HepG2 (cell line): Measurements from ENCODE around the gene SLC44A5. TPM values are rescaled to one million over a fixed set of nuclear protein-coding genes. Genes with fewer than 3 reads are reported as not detected.
"Not testable (repeated sequence)": the region's sequence is repeated elsewhere in the genome, so short reads cannot be mapped to it uniquely, and the experiment has no call there.

Source experiments
- ATAC-seq: fragments of 200-7000 bp; cut with Tn5 transposase; 3 replicates; pipeline ENCODE4 v1.9.1; 2020; ENCODE audit warnings: mild to moderate bottlenecking, moderate library complexity
- BruUV-seq: library from RNA; stranded (reverse); fragments of 400-500 nt; replicated peaks from 2 replicates; lab custom pipeline; 2021; lab: Mats Ljungman, UMichigan
- CTCF ChIA-PET: fragments of 300-600 bp; formaldehyde crosslinking; extraction: SDS; loops from one replicate; lab custom pipeline; 2021; ENCODE audit warnings: low total read pairs, inconsistent platforms, low intra/inter-chr PET ratio; lab: Yijun Ruan, JAX
- POLR2A ChIA-PET: fragments of 350-600 bp; sonication (Branson Sonifier 250); formaldehyde crosslinking; loops from one replicate; lab custom pipeline; 2020; ENCODE audit warnings: antibody characterized with exemption, inconsistent platforms; lab: Yijun Ruan, JAX
- DNase-seq: peaks from one replicate; pipeline ENCODE4 v3.0.0-alpha.2; 2015; ENCODE audit warnings: low spot score
- FAIRE-seq: peaks from 3 replicates; lab custom pipeline; 2011; peaks lifted over from hg19 to GRCh38; lab: Jason Lieb, UNC
- H2AFZ ChIP-seq: one replicate; pipeline ENCODE4 v1.6.1; 2011; ENCODE audit warnings: low read length, inconsistent platforms
- H3K27ac ChIP-seq: fragments of 300-600 bp; 3 replicates; pipeline ENCODE4 v1.8.0; 2011; ENCODE audit warnings: mixed run types, mild to moderate bottlenecking, mixed read lengths, low read length, inconsistent platforms; ENCODE audit not compliant: insufficient read depth; ENCODE audit errors: extremely low read length
- H3K27me3 ChIP-seq, 2 experiments: fragments of 200-600 bp in 1 of 2; 2 replicates in 1 of 2; 3 replicates in 1 of 2; pipeline versions ENCODE4 v1.6.0 to v1.8.0; 2011; ENCODE audit warnings: low read length in 2 of 2, mild to moderate bottlenecking in 2 of 2, moderate library complexity in 2 of 2, inconsistent platforms in 1 of 2; ENCODE audit not compliant: insufficient read depth in 2 of 2, control insufficient read depth in 1 of 2
- H3K36me3 ChIP-seq, 2 experiments: fragments of 200-600 bp in 1 of 2; replicated peaks in 1 of 2; 2 replicates in 1 of 2; 3 replicates in 1 of 2; pipeline versions ENCODE4 v1.5.1 to v1.8.0; 2011; ENCODE audit warnings: low read length in 2 of 2, inconsistent platforms in 1 of 2; ENCODE audit not compliant: insufficient read depth in 2 of 2, control insufficient read depth in 1 of 2
- H3K4me1 ChIP-seq: 2 replicates; pipeline ENCODE4 v1.5.1; 2012; ENCODE audit warnings: low read length, inconsistent platforms; ENCODE audit not compliant: insufficient read depth
- H3K4me2 ChIP-seq: 2 replicates; pipeline ENCODE4 v1.6.0; 2011; ENCODE audit warnings: low read depth, low read length, inconsistent platforms
- H3K4me3 ChIP-seq, 3 experiments: fragments of 200-600 bp in 1 of 3; sonication (generic), shearing (Covaris generic) in 1 of 3; replicated peaks in 1 of 3; 2 replicates each; pipeline ENCODE4 v1.5.1; 2011 to 2016; ENCODE audit warnings: low read length in 3 of 3, inconsistent platforms in 2 of 3, low read depth in 2 of 3, mild to moderate bottlenecking in 2 of 3, control low read depth in 1 of 3, mixed read lengths in 1 of 3; ENCODE audit not compliant: insufficient read depth in 1 of 3
- H3K79me2 ChIP-seq: one replicate; pipeline ENCODE4 v1.6.1; 2011; ENCODE audit warnings: low read length, inconsistent platforms; ENCODE audit not compliant: insufficient read depth
- H3K9ac ChIP-seq: 2 replicates; pipeline ENCODE4 v1.6.0; 2011; ENCODE audit warnings: mild to moderate bottlenecking, low read depth, low read length, inconsistent platforms; ENCODE audit not compliant: insufficient read depth
- H3K9me3 ChIP-seq: 2 replicates; pipeline ENCODE4 v1.5.1; 2012; ENCODE audit warnings: mild to moderate bottlenecking, low read length
- H4K20me1 ChIP-seq: 2 replicates; pipeline ENCODE4 v1.6.0; 2011; ENCODE audit warnings: inconsistent platforms, mild to moderate bottlenecking, low read length, moderate library complexity; ENCODE audit not compliant: insufficient read depth
- AHR ChIP-seq: IDR thresholded peaks from 2 replicates; pipeline ENCODE4 v1.6.1; 2018; ENCODE audit warnings: missing genetic modification reagents, missing compliant biosample characterization
- FOXJ3 ChIP-seq: sonication (generic); formaldehyde crosslinking; IDR thresholded peaks from 2 replicates; pipeline ENCODE4 v1.4.0; 2020; ENCODE audit warnings: missing genetic modification reagents, mild to moderate bottlenecking, borderline replicate concordance
- HOXA9 ChIP-seq: sonication (generic); formaldehyde crosslinking; IDR thresholded peaks from 2 replicates; pipeline ENCODE4 v1.8.1; 2022; ENCODE audit warnings: missing genetic modification reagents, mild to moderate bottlenecking, moderate library complexity, borderline replicate concordance
- JUNB ChIP-seq: sonication (generic); formaldehyde crosslinking; IDR thresholded peaks from 2 replicates; pipeline ENCODE4 v1.8.0; 2022; ENCODE audit warnings: missing genetic modification reagents, mild to moderate bottlenecking, borderline replicate concordance
- NBN ChIP-seq: fragments of 450-650 bp; conservative IDR thresholded peaks from 2 replicates; pipeline ENCODE4 v1.6.1; 2017
- NCOA2 ChIP-seq: sonication (generic); formaldehyde crosslinking; IDR thresholded peaks from 2 replicates; pipeline ENCODE4 v1.8.0; 2022; ENCODE audit warnings: inconsistent platforms
- PPARG ChIP-seq: conservative IDR thresholded peaks from 2 replicates; pipeline ENCODE4 v1.6.1; 2016; ENCODE audit warnings: missing biosample characterization, missing genetic modification reagents
- STAG1 ChIP-seq: sonication (generic); formaldehyde crosslinking; IDR thresholded peaks from 2 replicates; pipeline ENCODE4 v1.4.0; 2020; ENCODE audit warnings: missing genetic modification reagents
- YY1 ChIP-seq: IDR thresholded peaks from 2 replicates; pipeline ENCODE4 v1.6.1; 2011; ENCODE audit warnings: low read length, low read depth, moderate library complexity, mild to moderate bottlenecking; ENCODE audit not compliant: insufficient read depth, insufficient replicate concordance
- ZNF274 ChIP-seq: sonication (generic); formaldehyde crosslinking; IDR thresholded peaks from 2 replicates; pipeline ENCODE4 v1.5.1; 2020; ENCODE audit warnings: mild to moderate bottlenecking, missing genetic modification reagents
- ZNF350 ChIP-seq: sonication (generic); formaldehyde crosslinking; IDR thresholded peaks from 2 replicates; pipeline ENCODE4 v1.4.0; 2020; ENCODE audit warnings: mild to moderate bottlenecking, low read depth, missing genetic modification reagents, borderline replicate concordance
- ZNF549 ChIP-seq: sonication (generic); formaldehyde crosslinking; IDR thresholded peaks from 2 replicates; pipeline ENCODE4 v1.5.0; 2020; ENCODE audit warnings: missing genetic modification reagents
- ZNF556 ChIP-seq: sonication (generic); formaldehyde crosslinking; IDR thresholded peaks from 2 replicates; pipeline ENCODE4 v1.4.0; 2020; ENCODE audit warnings: mild to moderate bottlenecking, missing genetic modification reagents, borderline replicate concordance
- ZNF737 ChIP-seq: sonication (generic); formaldehyde crosslinking; IDR thresholded peaks from 2 replicates; pipeline ENCODE4 v1.5.0; 2020; ENCODE audit warnings: missing genetic modification reagents, mild to moderate bottlenecking, borderline replicate concordance
- ZNF816 ChIP-seq: sonication (generic); formaldehyde crosslinking; IDR thresholded peaks from 2 replicates; pipeline ENCODE4 v1.8.0; 2022; ENCODE audit warnings: missing genetic modification reagents, mild to moderate bottlenecking, borderline replicate concordance
- ZSCAN29 ChIP-seq: sonication (generic); formaldehyde crosslinking; conservative IDR thresholded peaks from 2 replicates; pipeline ENCODE4 v1.4.0; 2020; ENCODE audit warnings: mild to moderate bottlenecking, missing genetic modification reagents
- WGBS: methylation state at CpG from one replicate; pipeline ENCODE4 v1.1.6; 2017; ENCODE audit warnings: low lambda C conversion rate; 5-methylcytosine and 5-hydroxymethylcytosine counted together
- in situ Hi-C: cut with HindIII; loops from 2 replicates; pipeline ENCODE4 v1.10.0; 2017; ENCODE audit warnings: low pct_unique_long_range_greater_than_20kb; ENCODE audit not compliant: extremely low pct_ligation_motif_present
- intact Hi-C: fragments of 100-400 bp; cut with micrococcal nuclease; formaldehyde crosslinking; loops from one replicate; pipeline ENCODE4 v1.10.0; 2022; ENCODE audit not compliant: unreplicated experiment
- polyA plus RNA-seq, 8 experiments: library from polyadenylated mRNA; depleted of rRNA in 3 of 8; stranded (reverse) in 7 of 8; unstranded in 1 of 8; fragments of >200 nt; fragmentation: Illumina TruSeq in 4 of 8; extraction: Trizol in 4 of 8; gene quantifications; 2 replicates each; pipeline versions ENCODE4 v1.2.1 to v1.2.3, GENCODE V29; 2011 to 2016; ENCODE audit warnings: low read depth in 4 of 8, missing spikeins in 1 of 8, mixed read lengths in 1 of 8; ENCODE audit not compliant: insufficient read depth in 1 of 8
- total RNA-seq, 5 experiments: library from RNA; depleted of rRNA; stranded (reverse); fragments of >200 nt; fragmentation: Illumina TruSeq; extraction: Trizol; gene quantifications; 2 replicates each; pipeline ENCODE4 v1.2.3, GENCODE V29; 2016; ENCODE audit warnings: low read depth in 1 of 5
- TF ChIP-seq, protein P1 (sequence below): sonication (generic); formaldehyde crosslinking; IDR thresholded peaks from 2 replicates; pipeline ENCODE4 v1.5.0; 2020; ENCODE audit warnings: mild to moderate bottlenecking, missing genetic modification reagents, moderate library complexity
- TF ChIP-seq, protein P2 (sequence below): sonication (generic); formaldehyde crosslinking; IDR thresholded peaks from 2 replicates; pipeline ENCODE4 v1.5.0; 2020; ENCODE audit warnings: missing genetic modification reagents

The SLC44A5 gene
- total and polyA plus RNA-seq, 2 of the 13 experiments (the other 11 are each of a cell fraction or from before 2014, with no cell fraction given): 8.0 to 16.0 TPM

DNA sequence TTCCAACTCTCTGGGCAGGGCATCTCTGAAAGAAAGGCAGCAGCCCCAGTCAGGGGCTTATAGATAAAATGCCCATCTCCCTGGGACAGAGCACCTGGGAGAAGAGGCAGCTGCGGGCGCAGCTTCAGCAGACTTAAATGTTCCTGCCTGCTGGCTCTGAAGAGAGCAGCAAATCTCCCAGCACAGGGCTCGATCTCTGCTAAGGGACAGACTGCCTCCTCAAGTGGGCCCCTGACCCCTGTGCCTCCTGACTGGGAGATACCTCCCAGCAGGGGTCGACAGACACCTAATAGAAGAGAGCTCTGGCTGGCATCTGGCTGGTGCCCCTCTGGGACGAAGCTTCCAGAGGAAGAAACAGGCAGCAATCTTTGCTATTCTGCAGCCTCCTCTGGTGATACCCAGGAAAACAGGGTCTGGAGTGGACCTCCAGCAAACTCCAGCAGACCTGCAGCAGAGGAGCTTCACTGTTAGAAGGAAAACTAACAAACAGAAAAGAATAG lies 207.7 kb downstream of the SLC44A5 start:
- in situ Hi-C loops, H3K9ac ChIP-seq, H2AFZ ChIP-seq, H3K4me3 ChIP-seq, H3K9me3 ChIP-seq, H3K4me1 ChIP-seq, H3K4me2 ChIP-seq, ATAC-seq, DNase-seq, CTCF ChIA-PET, H3K36me3 ChIP-seq, H3K27me3 ChIP-seq, FAIRE-seq, POLR2A ChIA-PET, H3K79me2 ChIP-seq, BruUV-seq, H4K20me1 ChIP-seq, intact Hi-C loops, H3K27ac ChIP-seq: not testable (repeated sequence)
- WGBS: 40% methylated on average over 2 of the region's 5 CpGs
- peak; percentile 38; the same call in 1 of the 2 replicates for TF ChIP-seq STAG1
- TF ChIP-seq, protein P1, sequence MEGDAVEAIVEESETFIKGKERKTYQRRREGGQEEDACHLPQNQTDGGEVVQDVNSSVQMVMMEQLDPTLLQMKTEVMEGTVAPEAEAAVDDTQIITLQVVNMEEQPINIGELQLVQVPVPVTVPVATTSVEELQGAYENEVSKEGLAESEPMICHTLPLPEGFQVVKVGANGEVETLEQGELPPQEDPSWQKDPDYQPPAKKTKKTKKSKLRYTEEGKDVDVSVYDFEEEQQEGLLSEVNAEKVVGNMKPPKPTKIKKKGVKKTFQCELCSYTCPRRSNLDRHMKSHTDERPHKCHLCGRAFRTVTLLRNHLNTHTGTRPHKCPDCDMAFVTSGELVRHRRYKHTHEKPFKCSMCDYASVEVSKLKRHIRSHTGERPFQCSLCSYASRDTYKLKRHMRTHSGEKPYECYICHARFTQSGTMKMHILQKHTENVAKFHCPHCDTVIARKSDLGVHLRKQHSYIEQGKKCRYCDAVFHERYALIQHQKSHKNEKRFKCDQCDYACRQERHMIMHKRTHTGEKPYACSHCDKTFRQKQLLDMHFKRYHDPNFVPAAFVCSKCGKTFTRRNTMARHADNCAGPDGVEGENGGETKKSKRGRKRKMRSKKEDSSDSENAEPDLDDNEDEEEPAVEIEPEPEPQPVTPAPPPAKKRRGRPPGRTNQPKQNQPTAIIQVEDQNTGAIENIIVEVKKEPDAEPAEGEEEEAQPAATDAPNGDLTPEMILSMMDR (CRISPR knock-in tag): peak; percentile 35

DNA sequence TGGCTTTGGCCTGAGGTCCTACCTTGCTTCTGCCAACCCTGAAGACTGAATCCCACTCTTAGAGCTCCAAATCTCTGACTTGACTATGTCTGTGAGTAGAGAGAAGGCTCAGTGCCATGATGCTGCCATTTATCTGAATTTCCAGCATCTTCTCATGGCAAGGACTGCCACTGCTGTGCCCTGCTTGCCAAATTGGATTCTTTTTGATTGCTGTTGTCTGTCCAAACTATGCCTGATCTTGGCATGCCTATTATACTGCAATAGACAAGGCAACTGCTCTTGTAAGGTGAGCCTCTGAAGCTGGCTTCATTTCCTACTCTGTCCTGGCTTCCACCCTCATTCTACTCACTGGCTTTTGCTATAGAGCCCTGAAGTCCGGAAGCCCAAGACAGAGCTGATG lies 210.2 kb downstream of the SLC44A5 start:
- intact Hi-C loops: no loop called here
- in situ Hi-C loops: no loop called here
- H3K9me3 ChIP-seq: no peaks in the 10 kb centered on the region
- H3K27me3 ChIP-seq: no peaks in the 10 kb centered on the region
- DNase-seq (no peak), FAIRE-seq (no peak), ATAC-seq (no peak)
- H3K9ac ChIP-seq: no peak overlapping the region
- no peaks in the 10 kb centered on the region for H3K4me1 ChIP-seq
- no peaks in the 10 kb centered on the region for H4K20me1 ChIP-seq
- H2AFZ ChIP-seq: no peak overlapping the region
- no peak overlapping the region for H3K4me3 ChIP-seq
- 90% methylated on average over 1 of the region's 1 CpG for WGBS
- BruUV-seq: no TSS peak
- no peaks in the 10 kb centered on the region for H3K79me2 ChIP-seq
- H3K27ac ChIP-seq: no peak overlapping the region
- ChIA-PET POLR2A (no interaction called here), CTCF (no interaction called here)
- no peak overlapping the region for H3K4me2 ChIP-seq
- H3K36me3 ChIP-seq: no peaks in the 10 kb centered on the region
- TF ChIP-seq ZNF737 (CRISPR knock-in tag) (no peak), YY1 (no peak), NCOA2 (CRISPR knock-in tag) (no peak), HOXA9 (CRISPR knock-in tag) (no peak), ZNF816 (no peak), AHR (CRISPR knock-in tag) (no peak), PPARG (CRISPR knock-in tag) (no peak), ZNF350 (CRISPR knock-in tag) (no peak), ZNF274 (CRISPR knock-in tag) (no peak), JUNB (CRISPR knock-in tag) (no peak), ZSCAN29 (CRISPR knock-in tag) (no peak), ZNF549 (CRISPR knock-in tag) (no peak), FOXJ3 (no peak), NBN (no peak), ZNF556 (CRISPR knock-in tag) (no peak)
- TF ChIP-seq, protein P2, sequence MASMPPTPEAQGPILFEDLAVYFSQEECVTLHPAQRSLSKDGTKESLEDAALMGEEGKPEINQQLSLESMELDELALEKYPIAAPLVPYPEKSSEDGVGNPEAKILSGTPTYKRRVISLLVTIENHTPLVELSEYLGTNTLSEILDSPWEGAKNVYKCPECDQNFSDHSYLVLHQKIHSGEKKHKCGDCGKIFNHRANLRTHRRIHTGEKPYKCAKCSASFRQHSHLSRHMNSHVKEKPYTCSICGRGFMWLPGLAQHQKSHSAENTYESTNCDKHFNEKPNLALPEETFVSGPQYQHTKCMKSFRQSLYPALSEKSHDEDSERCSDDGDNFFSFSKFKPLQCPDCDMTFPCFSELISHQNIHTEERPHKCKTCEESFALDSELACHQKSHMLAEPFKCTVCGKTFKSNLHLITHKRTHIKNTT (CRISPR knock-in tag): no peak
